HL-60 (cell line): ENCODE measurements around the gene DLX5.

Source experiments
- CTCF ChIP-seq: IDR thresholded peaks from one replicate; pipeline ENCODE4 v1.5.1; 2011; ENCODE audit warnings: low read length, control low read depth, inconsistent platforms; ENCODE audit not compliant: insufficient read depth
- GABPA ChIP-seq: IDR thresholded peaks from 2 replicates; pipeline ENCODE4 v1.6.1; 2012; ENCODE audit warnings: low read depth
- POLR2AphosphoS5 ChIP-seq: IDR thresholded peaks from 2 replicates; pipeline ENCODE4 v1.6.1; 2012; ENCODE audit warnings: low read depth
- REST ChIP-seq: IDR thresholded peaks from 2 replicates; pipeline ENCODE4 v1.6.1; 2012; ENCODE audit warnings: low read depth; ENCODE audit not compliant: insufficient replicate concordance
- SPI1 ChIP-seq: IDR thresholded peaks from 2 replicates; pipeline ENCODE4 v1.6.1; 2012; ENCODE audit warnings: low read depth, mild to moderate bottlenecking, borderline replicate concordance

GRCh38 chr7:97017192-97018125 is 7.2 kb downstream of the DLX5 start:
- TF ChIP-seq POLR2AphosphoS5 (no peak), CTCF (no peak), REST (no peak), GABPA (no peak), SPI1 (no peak)
